Lower leg skin (tissue), 4 donors: Measurements from ENCODE around the gene CCM2. TPM values are rescaled to one million over a fixed set of nuclear protein-coding genes. Genes with fewer than 3 reads are reported as not detected.
A peak's percentile ranks its signal among the peaks of the same experiment; 100 is the strongest.

Experiments used
- DNase-seq, 2 donors: peaks; one replicate each; pipeline ENCODE4 v3.0.0-alpha.2; 2019; ENCODE audit warnings: low spot score in 2 of 2
- H3K4me3 ChIP-seq: fragments of 200-600 bp; sonication (generic); 2 replicates; pipeline ENCODE4 v1.5.1; 2017; ENCODE audit warnings: mild to moderate bottlenecking, low read depth; ENCODE audit not compliant: poor library complexity, severe bottlenecking
- CTCF ChIP-seq, 3 donors: fragments of 450-650 bp; IDR thresholded peaks; one replicate each; pipeline ENCODE4 v1.5.1; 2016; ENCODE audit warnings: antibody characterized with exemption in 3 of 3, mild to moderate bottlenecking in 3 of 3, moderate library complexity in 2 of 3
- POLR2A ChIP-seq, 2 donors: fragments of 450-650 bp; IDR thresholded peaks; one replicate each; pipeline ENCODE4 v1.6.1; 2016 to 2017; ENCODE audit warnings: antibody characterized with exemption in 2 of 2, mild to moderate bottlenecking in 1 of 2, moderate library complexity in 1 of 2
- WGBS, 2 donors: methylation state at CpG; one replicate each; pipeline ENCODE4 v1.1.5; 2018; 5-methylcytosine and 5-hydroxymethylcytosine counted together
- intact Hi-C: fragments of 100-400 bp; cut with DNase I; formaldehyde crosslinking; loops from one replicate; pipeline ENCODE4 v1.15.0; 2023; ENCODE audit warnings: low total_unique reads
- total RNA-seq, 4 donors: library from RNA; depleted of rRNA; stranded (reverse); fragments of >200 nt; gene quantifications; one replicate each; pipeline ENCODE4 v1.1.0, GENCODE V29; 2016

Gene CCM2
- total RNA-seq, 4 donors from 2014 or later: 25.1 to 45.7 (median 32.6) TPM

DNA sequence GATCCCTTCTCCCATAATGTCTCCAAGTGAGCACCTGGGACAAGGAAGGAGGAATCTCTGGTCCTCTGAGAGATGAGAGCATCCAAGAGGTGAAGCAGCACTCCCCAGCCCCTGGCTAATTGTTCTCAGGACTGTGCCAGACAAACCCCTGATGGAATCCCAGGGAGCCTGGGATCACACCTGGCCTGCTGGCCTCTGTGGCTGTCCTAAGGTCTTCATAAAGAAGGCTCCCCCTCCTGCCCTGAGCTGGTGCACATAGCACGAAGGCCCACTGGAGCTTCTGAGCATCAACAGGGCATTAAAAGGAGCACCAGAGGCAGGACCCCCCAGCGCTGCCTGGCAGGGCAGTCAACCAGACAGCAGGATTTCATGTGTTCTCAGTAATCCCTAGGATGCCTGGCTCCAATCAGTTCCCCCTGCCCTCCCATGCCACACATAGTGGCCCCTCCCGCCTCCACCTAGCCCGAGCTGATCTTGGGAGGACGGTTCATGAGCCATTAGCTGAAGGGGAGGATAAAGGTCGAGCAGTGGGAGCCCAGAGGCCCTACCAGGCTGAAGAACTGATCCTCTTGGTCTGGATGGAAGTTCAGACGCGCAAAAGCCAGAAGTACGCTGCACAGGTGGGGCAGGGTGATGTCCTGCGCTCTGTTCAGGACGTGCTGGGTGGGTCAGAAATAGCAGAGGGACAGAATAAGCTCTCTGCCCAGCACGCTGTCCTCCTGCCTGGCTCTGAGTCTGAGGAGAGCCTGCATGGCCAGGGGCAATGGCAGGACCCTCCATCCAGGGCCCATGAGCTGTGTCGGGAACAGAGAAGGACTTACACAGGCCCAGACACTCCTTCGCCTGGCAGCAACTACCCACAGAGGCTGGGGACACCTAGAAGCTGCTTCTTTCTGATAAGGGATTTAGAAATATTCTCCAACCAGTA, 103.0 kb downstream of the CCM2 start:
- DNase-seq: no peak
- no peak overlapping the region for H3K4me3 ChIP-seq
- 88 to 89% methylated on average over 14 of the region's 14 CpGs for WGBS, 2 donors
- intact Hi-C loops: no loop called here
- TF ChIP-seq POLR2A (IDR thresholded peaks at IDR 0.05) (no peak), CTCF (IDR thresholded peaks at IDR 0.05) (no peak)

DNA sequence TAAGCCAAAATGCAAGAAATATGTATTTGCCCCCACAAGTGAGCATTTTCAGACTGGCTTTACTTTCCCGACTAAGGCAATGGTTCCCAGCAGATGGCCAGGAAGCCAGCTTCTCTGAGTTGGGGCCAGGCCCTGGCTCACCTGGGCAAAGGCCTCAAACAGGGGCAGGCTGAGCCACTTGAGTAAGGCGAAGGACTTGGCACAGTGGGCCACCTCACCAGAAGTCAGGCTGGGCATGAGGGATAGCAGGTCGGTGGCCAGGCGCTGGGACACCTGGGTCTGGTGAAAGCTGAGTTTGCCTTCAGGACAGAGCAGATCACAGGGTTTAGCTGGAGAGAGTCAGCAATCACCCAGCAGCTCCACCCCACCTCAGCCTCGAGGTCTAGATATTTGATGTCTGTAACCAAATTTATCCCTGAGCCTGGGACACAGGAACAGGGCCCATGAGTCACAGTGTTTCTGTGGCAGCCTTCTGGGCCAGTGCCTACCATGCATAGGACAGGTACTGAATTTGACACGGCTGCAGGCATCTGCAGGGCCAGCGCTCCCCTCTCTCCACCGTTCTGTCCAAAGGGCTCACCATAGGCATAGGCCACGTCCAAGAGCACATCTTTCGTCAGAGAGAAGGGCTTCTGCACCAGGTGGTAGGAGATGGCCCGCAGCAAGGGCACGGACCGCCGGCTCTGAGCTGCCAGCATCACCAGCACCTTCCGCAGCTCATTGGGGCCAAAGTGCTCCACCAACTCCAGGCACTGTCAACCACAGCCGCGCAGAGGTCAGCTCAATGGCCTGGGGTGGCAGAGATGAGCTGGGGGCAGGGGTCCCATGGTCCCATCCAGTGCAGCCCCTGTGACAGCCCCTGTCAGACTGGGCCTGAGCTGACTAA, 104.2 kb downstream of the CCM2 start:
- TF ChIP-seq CTCF (IDR thresholded peaks at IDR 0.05): no peak
- TF ChIP-seq POLR2A (IDR thresholded peaks at IDR 0.05): no peak
- DNase-seq: peak in 1 of 2 donors; percentile 80
- intact Hi-C loops: no loop called here
- WGBS, 2 donors: 90 to 95% methylated on average over 17 of the region's 17 CpGs
- H3K4me3 ChIP-seq: no peak overlapping the region

DNA sequence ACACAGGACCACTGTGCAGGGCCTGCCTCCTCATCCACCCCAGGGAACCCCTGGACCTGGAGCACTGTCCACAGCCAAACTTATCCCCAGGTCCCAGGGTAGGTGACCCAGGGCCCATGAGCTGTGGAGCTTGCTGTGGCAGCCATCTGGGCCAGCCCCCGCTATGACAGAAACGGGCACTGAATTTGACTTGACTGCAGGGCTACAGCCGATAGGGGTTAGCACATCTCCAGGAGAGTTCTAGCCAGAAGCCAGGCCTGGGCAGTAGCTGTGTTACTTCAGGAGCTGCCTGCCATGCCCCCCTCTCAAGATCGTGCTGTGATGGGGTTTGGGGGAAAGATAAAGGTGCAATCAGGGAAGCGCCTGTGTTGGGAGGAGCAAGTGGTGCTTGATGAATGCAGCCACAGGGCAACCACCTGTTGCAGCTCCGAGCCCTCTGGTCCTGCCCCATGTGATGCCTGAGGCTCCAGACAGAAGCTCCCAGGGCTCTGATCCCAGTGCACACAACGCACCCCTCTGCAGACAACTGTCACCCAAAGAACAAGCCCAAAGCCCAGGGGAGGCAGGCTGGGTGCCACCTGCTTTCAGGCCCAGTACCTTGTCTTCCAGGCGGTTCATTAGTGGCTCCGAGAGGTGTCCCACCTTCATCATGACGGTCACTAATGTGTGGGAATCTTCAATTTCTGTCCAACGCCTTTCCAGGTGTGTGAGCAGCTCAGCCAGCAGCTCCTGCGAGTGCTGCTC, 105.0 kb downstream of the CCM2 start:
- DNase-seq: peak in 1 of 2 donors; percentile 67
- no peak for TF ChIP-seq CTCF (IDR thresholded peaks at IDR 0.05)
- no peak for TF ChIP-seq POLR2A (IDR thresholded peaks at IDR 0.05)
- H3K4me3 ChIP-seq: no peak overlapping the region
- 84 to 94% methylated on average over 12 of the region's 12 CpGs for WGBS, 2 donors
- intact Hi-C loops: no loop called here

DNA sequence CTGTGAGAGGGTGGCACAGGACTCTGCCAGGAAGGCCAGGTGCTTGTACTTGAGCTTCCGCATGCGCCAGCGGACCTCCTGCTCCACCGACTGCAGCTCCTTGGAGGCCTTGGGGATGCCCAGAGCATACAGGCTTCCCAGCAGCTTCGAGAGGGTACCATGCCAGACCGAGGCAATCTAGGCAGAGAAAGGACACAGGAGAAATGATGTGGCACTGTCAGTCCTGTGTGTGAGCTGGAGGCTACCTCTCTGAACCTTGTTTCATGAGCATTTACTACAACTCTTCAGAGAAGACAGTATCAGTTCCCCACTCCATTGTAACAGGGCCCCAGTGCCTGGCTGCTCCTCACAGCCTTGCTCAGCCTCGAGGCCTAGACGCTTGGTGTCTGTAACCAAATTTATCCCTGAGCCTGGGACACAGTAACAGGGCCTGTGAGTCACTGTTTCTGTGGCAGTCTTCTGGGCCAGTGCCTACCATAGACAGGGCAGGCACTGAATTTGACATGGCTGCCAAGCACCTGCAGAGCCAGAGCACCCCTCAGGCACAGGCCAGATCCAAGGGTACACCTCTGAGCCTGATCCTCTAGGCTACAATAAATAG, 105.7 kb downstream of the CCM2 start:
- DNase-seq: no peak
- intact Hi-C loops: no loop called here
- 83 to 95% methylated on average over 1 to 7 of the region's 8 CpGs for WGBS, 2 donors
- TF ChIP-seq CTCF (IDR thresholded peaks at IDR 0.05): no peak
- no peak for TF ChIP-seq POLR2A (IDR thresholded peaks at IDR 0.05)
- H3K4me3 ChIP-seq: no peak overlapping the region

- intact Hi-C loops: no loop called here
- WGBS, 2 donors: 72 to 86% methylated on average over 7 to 8 of the region's 8 CpGs
- DNase-seq: no peak
- H3K4me3 ChIP-seq: no peak overlapping the region
- TF ChIP-seq CTCF (IDR thresholded peaks at IDR 0.05): no peak
- TF ChIP-seq POLR2A (IDR thresholded peaks at IDR 0.05): no peak
These were observed 106.8 kb downstream of the CCM2 start for GRCh38 chr7:45106820-45107219.
